ENCODE data around the gene DNHD1.

The DNHD1 gene

DNA sequence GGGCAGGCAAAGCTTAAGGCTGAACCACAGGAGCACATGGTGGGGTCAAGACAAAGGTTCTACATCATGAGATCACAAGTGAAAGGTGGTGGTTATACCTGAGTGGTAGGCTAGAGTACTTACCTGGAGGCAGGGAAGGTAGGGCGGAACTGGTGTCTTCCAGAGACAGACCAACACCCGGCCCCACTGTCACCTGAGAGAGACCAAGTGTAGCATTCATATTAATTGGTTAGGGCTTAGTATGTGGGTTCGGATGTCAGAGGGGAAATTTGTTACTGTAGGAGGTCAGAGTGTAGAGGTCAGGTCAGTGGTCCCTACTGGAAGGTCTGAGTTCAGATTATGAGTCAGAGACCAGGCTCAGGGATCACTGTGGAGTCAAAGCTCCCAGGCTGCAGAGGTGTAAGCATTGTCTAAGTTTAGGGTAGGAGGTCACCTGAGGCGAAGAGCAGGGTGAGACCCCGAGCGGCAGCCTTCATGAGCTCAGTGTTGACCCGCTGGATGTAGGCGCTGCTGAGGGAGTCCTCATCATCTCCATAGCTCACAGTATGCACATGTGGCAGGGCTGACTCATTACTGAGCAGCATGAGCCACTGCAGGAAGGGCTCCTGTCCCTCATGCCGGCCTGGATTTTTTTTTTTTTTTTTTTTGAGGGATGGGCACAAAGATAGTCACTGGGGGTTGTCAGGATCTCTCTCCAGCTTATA is 119.0 kb downstream of the DNHD1 start:
- Histone ChIP-seq H3K4me2 (ENCODE audit: low read depth, low read length, poor library complexity, severe bottlenecking) (no peak overlapping the region), H4K20me1 (ENCODE audit: insufficient read depth, low read length, poor library complexity, severe bottlenecking) (peaks cover 8% of the 10 kb centered on the region), H3F3A (ENCODE audit: low read depth) (peaks cover 2% of the 10 kb centered on the region; the same call in 1 of the 2 replicates), H3K9me3 (ENCODE audit: insufficient read depth, low read depth, low read length) (no peaks in the 10 kb centered on the region), H3K9ac (ENCODE audit: low read depth, low read length, poor library complexity, severe bottlenecking) (no peak overlapping the region), H3K27me3 (ENCODE audit: insufficient read depth, low read length, poor library complexity, severe bottlenecking) (no peaks in the 10 kb centered on the region), H3K4me1 (ENCODE audit: insufficient read depth, low read length, poor library complexity, severe bottlenecking) (peaks cover 35% of the 10 kb centered on the region), H3K9me2 (replicated peaks; ENCODE audit: low read depth, low read length) (no peaks in the 10 kb centered on the region), H3K79me2 (ENCODE audit: insufficient read depth, low read length) (peaks cover 15% of the 10 kb centered on the region), H3K36me3 (ENCODE audit: insufficient read depth, low read length) (peaks cover 2% of the 10 kb centered on the region; the same call in 1 of the 2 replicates), H2AFZ (ENCODE audit: low read length) (no peak overlapping the region), H3K4me3 (ENCODE audit: low read length, poor library complexity, severe bottlenecking) (no peak overlapping the region)
- no peak for TF ChIP-seq EZH2phosphoT487 (IDR thresholded peaks at IDR 0.05; ENCODE audit: borderline replicate concordance)
- TF ChIP-seq, protein P1, sequence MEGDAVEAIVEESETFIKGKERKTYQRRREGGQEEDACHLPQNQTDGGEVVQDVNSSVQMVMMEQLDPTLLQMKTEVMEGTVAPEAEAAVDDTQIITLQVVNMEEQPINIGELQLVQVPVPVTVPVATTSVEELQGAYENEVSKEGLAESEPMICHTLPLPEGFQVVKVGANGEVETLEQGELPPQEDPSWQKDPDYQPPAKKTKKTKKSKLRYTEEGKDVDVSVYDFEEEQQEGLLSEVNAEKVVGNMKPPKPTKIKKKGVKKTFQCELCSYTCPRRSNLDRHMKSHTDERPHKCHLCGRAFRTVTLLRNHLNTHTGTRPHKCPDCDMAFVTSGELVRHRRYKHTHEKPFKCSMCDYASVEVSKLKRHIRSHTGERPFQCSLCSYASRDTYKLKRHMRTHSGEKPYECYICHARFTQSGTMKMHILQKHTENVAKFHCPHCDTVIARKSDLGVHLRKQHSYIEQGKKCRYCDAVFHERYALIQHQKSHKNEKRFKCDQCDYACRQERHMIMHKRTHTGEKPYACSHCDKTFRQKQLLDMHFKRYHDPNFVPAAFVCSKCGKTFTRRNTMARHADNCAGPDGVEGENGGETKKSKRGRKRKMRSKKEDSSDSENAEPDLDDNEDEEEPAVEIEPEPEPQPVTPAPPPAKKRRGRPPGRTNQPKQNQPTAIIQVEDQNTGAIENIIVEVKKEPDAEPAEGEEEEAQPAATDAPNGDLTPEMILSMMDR (conservative IDR thresholded peaks at IDR 0.05; ENCODE audit: low read length) = no peak

DNA sequence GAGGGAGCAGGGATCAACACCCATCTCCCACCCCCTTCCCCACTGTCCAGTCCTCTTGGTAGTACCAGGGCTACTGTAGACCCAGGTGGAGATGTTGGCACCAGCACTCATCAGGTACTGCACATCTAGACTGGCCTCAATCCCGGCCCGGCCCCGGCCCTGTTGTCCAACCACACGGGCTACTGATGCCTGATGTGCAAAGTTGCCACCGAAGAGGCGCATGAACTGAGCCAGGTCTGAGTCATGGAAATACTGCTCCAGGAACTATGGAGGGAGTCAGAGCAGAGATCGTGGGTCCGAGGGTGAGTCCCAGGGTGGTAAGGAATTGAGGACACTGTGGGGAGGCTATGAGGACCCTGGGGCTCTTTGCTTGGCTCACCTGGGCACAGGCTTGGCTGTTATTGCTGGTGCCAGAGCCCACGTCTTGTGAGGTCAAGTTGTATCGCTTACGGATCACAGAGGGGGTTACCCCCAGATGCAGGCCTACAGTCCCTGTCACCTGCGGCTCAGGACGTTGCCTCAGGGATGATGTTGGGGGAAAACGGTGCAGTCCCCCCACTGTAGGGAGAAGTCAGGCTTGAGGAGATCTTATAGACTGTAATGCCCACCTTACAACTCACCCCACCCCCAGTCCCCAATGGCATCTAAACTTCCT is 119.6 kb downstream of the DNHD1 start:
- H3K79me2 ChIP-seq (ENCODE audit: insufficient read depth, low read length) = peaks cover 8% of the 10 kb centered on the region; the same call in 1 of the 2 replicates
- TF ChIP-seq, protein P1 (conservative IDR thresholded peaks at IDR 0.05; ENCODE audit: low read length) = no peak
- TF ChIP-seq EZH2phosphoT487 (IDR thresholded peaks at IDR 0.05; ENCODE audit: borderline replicate concordance) = no peak
- H3K4me2 ChIP-seq (ENCODE audit: low read depth, low read length, poor library complexity, severe bottlenecking) = no peak overlapping the region
- no peaks in the 10 kb centered on the region for H3K9me2 ChIP-seq (replicated peaks; ENCODE audit: low read depth, low read length)
- H2AFZ ChIP-seq (ENCODE audit: low read length) = no peak overlapping the region
- peaks cover 31% of the 10 kb centered on the region for H3K4me1 ChIP-seq (ENCODE audit: insufficient read depth, low read length, poor library complexity, severe bottlenecking)
- H3K9me3 ChIP-seq (ENCODE audit: insufficient read depth, low read depth, low read length) = no peaks in the 10 kb centered on the region
- H3K4me3 ChIP-seq (ENCODE audit: low read length, poor library complexity, severe bottlenecking) = no peak overlapping the region
- no peaks in the 10 kb centered on the region for H3K27me3 ChIP-seq (ENCODE audit: insufficient read depth, low read length, poor library complexity, severe bottlenecking)
- H3K9ac ChIP-seq (ENCODE audit: low read depth, low read length, poor library complexity, severe bottlenecking) = no peak overlapping the region
- no peaks in the 10 kb centered on the region for H3K36me3 ChIP-seq (ENCODE audit: insufficient read depth, low read length)
- peaks cover 2% of the 10 kb centered on the region; the same call in 1 of the 2 replicates for H3F3A ChIP-seq (ENCODE audit: low read depth)
- H4K20me1 ChIP-seq (ENCODE audit: insufficient read depth, low read length, poor library complexity, severe bottlenecking) = peaks cover 1% of the 10 kb centered on the region

DNA sequence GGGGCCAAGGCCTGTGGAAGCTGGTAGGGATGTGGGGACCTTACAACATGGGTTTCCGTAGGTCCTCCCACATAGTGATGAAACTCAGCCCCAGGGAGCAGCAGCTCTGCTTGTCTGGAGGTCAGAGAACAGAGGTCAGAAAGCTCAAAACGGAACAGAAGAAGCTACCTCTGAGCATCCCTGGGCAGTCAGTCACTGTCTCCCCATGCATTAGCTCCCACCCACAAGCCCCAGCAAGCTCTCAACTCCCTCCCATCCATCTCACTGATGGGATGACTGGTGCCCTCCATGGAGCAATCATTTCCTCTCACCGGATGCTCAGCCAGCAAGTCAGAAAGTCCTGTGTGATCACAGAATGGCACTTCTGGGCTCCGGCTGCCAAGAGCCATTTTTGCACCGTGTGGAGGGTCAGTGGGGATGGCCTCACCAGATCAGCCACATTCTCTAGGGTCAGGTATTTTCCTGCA is 120.3 kb downstream of the DNHD1 start:
- H3K27me3 ChIP-seq (ENCODE audit: insufficient read depth, low read length, poor library complexity, severe bottlenecking) = no peaks in the 10 kb centered on the region
- H3K9ac ChIP-seq (ENCODE audit: low read depth, low read length, poor library complexity, severe bottlenecking) = no peak overlapping the region
- peaks cover under 1% of the 10 kb centered on the region; the same call in 1 of the 2 replicates for H3F3A ChIP-seq (ENCODE audit: low read depth)
- H3K4me2 ChIP-seq (ENCODE audit: low read depth, low read length, poor library complexity, severe bottlenecking) = no peak overlapping the region
- peaks cover 6% of the 10 kb centered on the region; the same call in 1 of the 2 replicates for H3K79me2 ChIP-seq (ENCODE audit: insufficient read depth, low read length)
- no peaks in the 10 kb centered on the region for H3K36me3 ChIP-seq (ENCODE audit: insufficient read depth, low read length)
- H3K9me3 ChIP-seq (ENCODE audit: insufficient read depth, low read depth, low read length) = no peaks in the 10 kb centered on the region
- peaks cover 30% of the 10 kb centered on the region for H3K4me1 ChIP-seq (ENCODE audit: insufficient read depth, low read length, poor library complexity, severe bottlenecking)
- no peak overlapping the region for H3K4me3 ChIP-seq (ENCODE audit: low read length, poor library complexity, severe bottlenecking)
- TF ChIP-seq, protein P1 (conservative IDR thresholded peaks at IDR 0.05; ENCODE audit: low read length) = no peak
- no peak for TF ChIP-seq EZH2phosphoT487 (IDR thresholded peaks at IDR 0.05; ENCODE audit: borderline replicate concordance)
- no peaks in the 10 kb centered on the region for H3K9me2 ChIP-seq (replicated peaks; ENCODE audit: low read depth, low read length)
- no peaks in the 10 kb centered on the region for H4K20me1 ChIP-seq (ENCODE audit: insufficient read depth, low read length, poor library complexity, severe bottlenecking)
- no peak overlapping the region for H2AFZ ChIP-seq (ENCODE audit: low read length)

Measured in Loucy (cell line).